HG03575 (cell line): Measurements from ENCODE around the gene BCAS3.
"Not testable (repeated sequence)": the region's sequence is repeated elsewhere in the genome, so short reads cannot be mapped to it uniquely, and the experiment has no call there.

Experiments used
- ATAC-seq: cut with Tn5 transposase; IDR thresholded peaks from one replicate; pipeline ENCODE4 v1.9.1; 2021; ENCODE audit not compliant: unreplicated experiment, insufficient number of reproducible peaks, low FRiP score; ENCODE audit errors: extremely low read depth

Gene BCAS3

GRCh38 chr17:60767744-60768308 lies 90.2 kb downstream of the BCAS3 start:
- ATAC-seq = no peak

GRCh38 chr17:60769327-60769726 lies 91.7 kb downstream of the BCAS3 start:
- ATAC-seq = no peak

- ATAC-seq = no peak
Observed at GRCh38 chr17:60770946-60771422, 93.3 kb downstream of the BCAS3 start.

- ATAC-seq = not testable (repeated sequence)
Observed at GRCh38 chr17:60771621-60772020, 94.0 kb downstream of the BCAS3 start.

GRCh38 chr17:60773552-60773951 lies 95.9 kb downstream of the BCAS3 start:
- ATAC-seq = no peak

- no peak for ATAC-seq
Observed at GRCh38 chr17:60781880-60782412, 104.3 kb downstream of the BCAS3 start.

GRCh38 chr17:60782742-60783141 lies 105.1 kb downstream of the BCAS3 start:
- no peak for ATAC-seq

- ATAC-seq = no peak
Observed at GRCh38 chr17:60790205-60790604, 112.6 kb downstream of the BCAS3 start.

GRCh38 chr17:60792250-60792898 lies 114.7 kb downstream of the BCAS3 start:
- ATAC-seq = no peak

GRCh38 chr17:60798576-60798975 lies 120.9 kb downstream of the BCAS3 start:
- no peak for ATAC-seq

GRCh38 chr17:60802377-60802776 lies 124.7 kb downstream of the BCAS3 start:
- ATAC-seq = no peak

- ATAC-seq = no peak
Observed at GRCh38 chr17:60803059-60803458, 125.4 kb downstream of the BCAS3 start.

- no peak for ATAC-seq
Observed at GRCh38 chr17:60804831-60805230, 127.2 kb downstream of the BCAS3 start.

GRCh38 chr17:60809421-60809820 lies 131.8 kb downstream of the BCAS3 start:
- no peak for ATAC-seq

GRCh38 chr17:60814941-60815340 lies 137.3 kb downstream of the BCAS3 start:
- ATAC-seq = not testable (repeated sequence)

- no peak for ATAC-seq
Observed at GRCh38 chr17:60817192-60817591, 139.5 kb downstream of the BCAS3 start.

- no peak for ATAC-seq
Observed at GRCh38 chr17:60819447-60820130, 141.9 kb downstream of the BCAS3 start.

GRCh38 chr17:60823515-60823914 lies 145.9 kb downstream of the BCAS3 start:
- ATAC-seq = no peak

GRCh38 chr17:60825351-60825750 lies 147.7 kb downstream of the BCAS3 start:
- ATAC-seq = no peak

- no peak for ATAC-seq
Observed at GRCh38 chr17:60827943-60828342, 150.3 kb downstream of the BCAS3 start.
